HL-60/S4 (cell line): ENCODE measurements around the gene BTBD9.

Experiments
- in situ Hi-C: fragments of 300-500 bp; cut with MboI; formaldehyde crosslinking; loops from 2 replicates; pipeline ENCODE4 v1.14.3; 2022; ENCODE audit warnings: low sequenced_read_pairs

The BTBD9 gene

GRCh38 chr6:38156818-38157565 is 482.7 kb downstream of the BTBD9 start:
- in situ Hi-C loops: no loop called here

DNA sequence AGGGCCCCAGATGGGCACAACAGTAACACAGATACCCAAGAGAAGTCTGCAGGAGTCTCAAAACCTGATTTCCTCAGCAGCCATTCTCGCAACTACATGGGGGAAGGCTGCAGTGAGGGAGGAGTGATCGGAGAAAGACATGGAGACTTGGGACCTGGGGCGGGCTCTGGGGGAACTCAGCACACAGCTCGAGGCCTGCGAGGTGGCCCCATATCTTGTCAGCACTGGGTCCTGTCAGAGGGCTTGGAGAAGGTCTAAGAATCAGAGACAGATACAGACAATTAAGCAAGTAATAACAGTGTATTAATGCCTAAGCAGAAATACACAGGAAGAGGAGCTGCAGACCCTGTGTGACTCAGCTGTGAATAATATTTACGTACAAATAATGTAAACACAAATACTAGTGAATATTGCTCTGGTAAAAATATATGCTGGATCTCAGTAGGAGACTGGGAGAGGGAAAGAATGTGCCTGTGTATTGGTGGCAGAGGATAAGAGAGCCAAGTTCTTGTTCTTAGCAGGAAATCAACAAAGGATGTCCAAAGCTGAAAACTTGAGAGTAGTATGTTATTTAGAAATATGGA is 484.0 kb downstream of the BTBD9 start:
- in situ Hi-C loops: no loop called here

- in situ Hi-C loops: no loop called here
These were observed 484.6 kb downstream of the BTBD9 start for GRCh38 chr6:38155144-38155543.

DNA sequence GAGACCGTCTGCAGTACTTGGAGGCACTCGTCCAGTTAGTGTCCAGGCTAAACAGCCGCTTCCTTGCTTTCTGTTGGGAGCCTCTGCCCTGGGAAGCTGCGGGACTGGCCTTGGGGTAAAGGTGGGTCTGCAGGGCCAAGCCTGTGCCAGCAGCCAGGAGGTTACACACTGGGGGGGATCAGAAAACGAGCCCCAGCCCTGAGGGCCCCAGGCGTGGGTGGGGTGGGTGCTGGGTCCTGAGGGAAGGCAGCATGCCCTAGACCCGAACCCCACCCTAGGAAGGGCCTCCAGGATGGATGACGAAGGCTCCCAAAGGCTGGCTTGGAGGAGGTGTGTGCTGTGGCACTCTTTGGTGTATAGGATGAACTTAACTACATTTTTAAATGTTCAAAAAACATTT is 485.0 kb downstream of the BTBD9 start:
- in situ Hi-C loops: no loop called here

- in situ Hi-C loops: no loop called here
These were observed 485.9 kb downstream of the BTBD9 start for GRCh38 chr6:38153798-38154345.

DNA sequence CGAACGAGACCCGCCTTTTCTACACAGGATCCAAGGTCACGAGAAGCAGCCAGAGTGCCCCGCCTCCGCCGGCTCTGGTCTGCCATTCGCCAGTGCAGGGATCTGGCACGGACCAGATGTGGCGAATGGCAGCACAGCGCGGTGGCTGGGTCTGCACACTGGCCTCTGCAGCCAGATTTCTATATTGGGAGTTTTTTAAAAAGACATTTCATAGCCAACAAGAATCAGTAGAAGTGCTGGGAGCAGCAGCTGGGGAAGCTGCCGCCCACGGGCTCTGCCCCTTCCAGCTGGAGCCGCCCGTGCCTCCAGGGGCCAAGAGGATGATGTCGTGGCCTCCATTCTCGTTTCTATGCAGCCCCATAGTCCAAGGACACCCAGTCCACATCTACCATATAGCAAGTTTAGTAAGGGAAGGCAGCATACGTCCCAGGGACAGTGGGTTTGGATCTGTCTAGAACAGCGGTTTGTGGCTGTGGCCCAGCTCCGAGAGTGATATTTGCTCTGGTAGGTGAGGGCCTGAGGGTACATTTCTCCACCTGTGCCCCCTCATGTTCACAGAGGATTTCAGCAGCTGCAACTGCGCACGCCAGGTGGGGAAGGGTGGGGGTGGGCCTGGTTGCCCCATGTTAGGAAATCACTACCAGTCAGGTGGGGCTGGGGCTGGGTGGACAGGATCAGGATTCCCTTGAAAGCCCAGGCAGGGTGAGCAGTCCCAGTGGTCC is 486.5 kb downstream of the BTBD9 start:
- in situ Hi-C loops: no loop called here

GRCh38 chr6:38152620-38153019 is 487.1 kb downstream of the BTBD9 start:
- in situ Hi-C loops: no loop called here

DNA sequence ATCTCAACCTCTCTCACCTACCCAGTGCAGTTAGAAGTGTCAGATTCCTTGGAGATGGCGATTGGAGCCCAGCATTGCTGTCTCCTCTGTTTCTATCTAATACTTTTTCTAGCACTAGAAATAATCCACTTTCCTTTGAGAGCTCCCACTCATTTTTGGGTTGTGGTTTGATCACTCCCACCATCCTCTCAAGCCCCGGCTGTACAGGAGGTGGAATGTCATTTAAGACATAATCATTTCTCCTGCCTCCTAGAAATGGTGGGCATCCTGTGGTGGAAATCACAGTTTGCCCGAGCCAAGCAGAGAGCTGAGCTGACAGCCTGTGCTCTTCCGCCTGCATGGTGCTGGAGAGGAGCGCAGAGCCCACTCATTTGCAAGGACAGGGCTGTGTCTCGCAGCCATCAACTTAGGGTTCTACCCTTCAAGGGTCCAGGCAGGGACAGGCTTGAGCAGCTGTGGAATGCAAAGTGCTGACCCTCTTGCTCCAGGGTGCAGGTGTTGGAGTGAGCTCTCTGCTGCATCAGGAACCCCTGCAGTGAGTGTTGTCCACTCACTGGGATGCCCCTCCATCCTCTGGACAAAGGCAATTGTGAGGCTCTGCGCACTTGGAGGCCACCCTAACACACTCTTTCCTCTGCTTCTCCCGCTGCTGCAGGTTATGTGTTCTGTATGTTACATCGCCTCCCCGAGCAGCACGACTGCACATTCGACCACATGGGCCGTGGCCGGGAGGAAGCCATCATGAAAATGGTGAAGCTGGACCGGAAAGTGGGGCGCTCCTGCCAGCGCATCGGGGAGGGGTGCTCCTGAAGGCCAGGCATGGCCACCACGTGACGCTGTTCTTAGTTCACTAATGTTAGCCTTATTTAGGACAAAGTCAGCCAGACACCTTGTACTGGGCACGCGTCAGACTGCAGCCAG is 487.9 kb downstream of the BTBD9 start:
- in situ Hi-C loops: no loop called here

DNA sequence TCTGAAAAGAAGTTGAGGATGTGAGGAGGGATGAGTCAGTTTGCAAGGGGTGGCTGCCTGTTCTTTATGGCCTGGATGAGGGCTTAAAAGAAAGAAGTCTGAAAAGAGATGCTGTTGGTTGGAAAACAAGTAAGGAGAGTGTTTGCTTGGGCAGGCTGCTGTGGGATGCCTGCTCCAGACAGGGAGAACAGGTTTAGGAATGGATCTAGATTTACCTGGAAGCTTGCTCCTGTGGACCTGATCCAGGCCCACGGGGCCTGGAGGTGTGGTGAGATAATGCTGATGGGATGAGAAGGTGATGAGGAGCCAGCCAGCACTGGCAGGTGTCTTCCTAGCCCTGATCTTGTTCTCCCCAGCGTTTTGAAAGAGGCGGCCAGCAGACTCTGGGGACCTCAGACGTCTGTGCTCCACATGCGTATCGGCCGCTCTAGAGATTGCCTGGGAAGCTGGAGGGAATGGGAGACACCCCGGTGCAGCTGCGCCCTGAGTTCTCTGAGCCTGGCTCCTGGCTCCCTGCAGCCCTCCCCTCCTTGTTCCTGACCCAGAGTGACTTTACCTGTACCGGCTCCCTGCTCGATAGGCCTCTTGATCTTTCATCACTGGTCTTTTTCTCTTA is 488.9 kb downstream of the BTBD9 start:
- in situ Hi-C loops: no loop called here

DNA sequence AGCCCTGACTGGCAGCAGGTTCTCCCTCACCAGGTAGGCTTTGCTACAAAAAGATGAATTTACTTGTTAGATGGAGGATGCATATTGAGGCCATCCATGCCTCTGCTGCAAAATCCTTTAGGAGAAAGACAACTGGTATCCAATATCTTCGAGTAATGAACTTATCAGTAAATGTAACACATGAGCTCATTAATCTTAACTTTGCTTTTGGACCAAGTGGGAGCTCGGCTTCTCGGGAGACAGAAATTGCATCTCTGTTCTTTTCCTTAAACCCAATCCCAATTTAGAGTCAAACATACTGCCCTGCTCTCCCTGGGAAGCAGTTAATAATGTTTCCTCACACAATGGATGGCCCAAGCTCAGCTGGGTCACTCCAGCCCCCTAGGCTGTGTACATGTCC is 489.7 kb downstream of the BTBD9 start:
- in situ Hi-C loops: no loop called here

- in situ Hi-C loops: no loop called here
These were observed 490.2 kb downstream of the BTBD9 start for GRCh38 chr6:38149531-38149930.

- in situ Hi-C loops: no loop called here
These were observed 491.1 kb downstream of the BTBD9 start for GRCh38 chr6:38148606-38149005.

DNA sequence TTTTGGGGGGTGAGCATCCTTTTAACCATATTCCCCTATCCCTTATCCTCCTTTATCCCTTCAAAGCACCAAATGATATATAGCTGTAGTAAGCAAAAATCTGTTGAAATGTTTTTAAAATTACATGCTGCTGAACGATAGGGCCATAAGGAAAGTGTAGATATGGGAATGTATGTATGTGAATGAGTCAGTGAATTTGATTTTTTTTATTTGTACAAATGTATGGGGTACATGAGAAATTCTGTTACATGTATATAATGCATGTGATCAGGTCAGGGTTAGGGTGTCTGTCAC is 493.0 kb downstream of the BTBD9 start:
- in situ Hi-C loops: no loop called here

- in situ Hi-C loops: no loop called here
These were observed 493.6 kb downstream of the BTBD9 start for GRCh38 chr6:38146021-38146733.

- in situ Hi-C loops: no loop called here
These were observed 495.3 kb downstream of the BTBD9 start for GRCh38 chr6:38144365-38144945.

DNA sequence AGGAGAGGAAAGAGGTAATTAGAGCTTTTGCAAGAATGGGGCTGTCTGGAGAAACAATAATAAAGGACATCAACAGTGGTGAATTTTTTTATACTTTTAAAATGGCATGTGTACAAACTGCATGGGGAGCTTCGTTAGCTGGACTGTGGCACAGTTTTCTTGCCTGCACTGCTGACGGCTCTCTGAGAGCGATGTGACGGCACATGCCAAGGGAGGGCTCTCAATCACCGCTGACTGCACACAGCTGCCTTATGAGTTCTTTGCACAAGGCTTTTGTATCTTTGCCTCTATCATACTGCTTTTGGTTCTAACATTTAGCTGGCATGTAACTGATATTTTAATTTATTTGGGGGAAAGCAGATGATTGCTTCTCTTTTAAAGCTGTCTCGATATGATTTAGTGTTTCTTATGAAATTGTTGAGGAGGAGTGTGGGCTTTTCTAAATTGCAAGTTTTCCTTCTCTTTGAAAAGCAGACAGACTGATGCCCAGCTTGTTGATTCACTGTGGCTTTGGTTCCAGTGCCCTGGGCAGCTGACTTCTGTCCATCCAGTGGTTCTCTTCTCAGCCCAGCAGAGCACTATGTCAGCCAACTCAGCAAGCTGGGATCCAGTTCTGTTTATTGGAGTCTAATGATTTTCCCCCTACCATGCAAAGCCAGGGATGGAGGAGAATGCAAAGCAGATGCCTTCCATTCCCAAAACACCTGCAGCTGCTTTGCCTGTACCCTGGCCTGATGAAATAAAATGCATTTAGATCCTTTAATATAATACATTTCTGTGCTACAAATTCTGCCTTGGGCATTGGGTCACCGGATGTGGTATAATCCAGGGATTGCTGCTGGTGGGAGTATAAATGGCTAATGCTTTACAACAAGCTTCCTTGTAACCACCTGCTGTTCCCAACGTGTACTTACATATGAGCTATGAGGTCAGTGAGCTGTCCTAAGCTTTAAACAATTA is 496.3 kb downstream of the BTBD9 start:
- in situ Hi-C loops: no loop called here

GRCh38 chr6:38142178-38142902 is 497.4 kb downstream of the BTBD9 start:
- in situ Hi-C loops: no loop called here

DNA sequence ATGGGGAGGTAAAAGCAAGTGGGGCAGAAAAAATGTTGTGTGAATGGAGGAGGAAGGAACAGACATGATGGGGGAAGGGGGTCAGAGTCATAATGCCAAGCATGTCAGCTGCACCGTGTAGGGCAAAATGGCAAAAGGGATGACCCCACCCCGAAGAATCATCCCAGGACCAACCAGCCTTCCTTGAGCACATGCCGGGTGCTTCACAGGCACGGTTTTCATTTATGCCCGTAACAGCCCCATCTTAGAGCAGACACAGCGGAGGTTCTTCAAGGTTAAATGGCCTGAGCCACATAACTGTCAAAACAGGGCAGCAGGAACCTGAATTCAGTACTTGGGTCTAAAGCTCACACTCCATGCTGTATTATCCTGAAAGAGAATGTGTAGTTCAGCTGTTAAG is 498.0 kb downstream of the BTBD9 start:
- in situ Hi-C loops: no loop called here
